Trophoblast cell (in vitro differentiated cells and primary cell): ENCODE results near the gene GNAI1.
A peak's percentile ranks its signal among the peaks of the same experiment; 100 is the strongest.

Source experiments
- DNase-seq, 2 donors: peaks; one replicate each; pipeline ENCODE4 v3.0.0-alpha.2; 2016
- H2AFZ ChIP-seq: 2 replicates; pipeline ENCODE4 v1.6.1; 2013; ENCODE audit warnings: low read length, moderate library complexity, mild to moderate bottlenecking; ENCODE audit not compliant: insufficient read depth, poor library complexity
- H2AK5ac ChIP-seq: 2 replicates; pipeline ENCODE4 v1.6.1; 2013; ENCODE audit warnings: mild to moderate bottlenecking, low read length
- H2BK120ac ChIP-seq: 2 replicates; pipeline ENCODE4 v1.6.1; 2013; ENCODE audit warnings: low read length, mild to moderate bottlenecking, moderate library complexity; ENCODE audit not compliant: insufficient read depth, poor library complexity
- H2BK12ac ChIP-seq: 2 replicates; pipeline ENCODE4 v1.6.1; 2013; ENCODE audit warnings: mild to moderate bottlenecking, low read length, moderate library complexity
- H2BK5ac ChIP-seq: 2 replicates; pipeline ENCODE4 v1.6.1; 2013; ENCODE audit warnings: low read length, low read depth, moderate library complexity, mild to moderate bottlenecking; ENCODE audit not compliant: poor library complexity
- H3K14ac ChIP-seq: 2 replicates; pipeline ENCODE4 v1.6.1; 2013; ENCODE audit warnings: mild to moderate bottlenecking, low read length
- H3K18ac ChIP-seq: 2 replicates; pipeline ENCODE4 v1.6.1; 2013; ENCODE audit warnings: mild to moderate bottlenecking, low read length
- H3K23ac ChIP-seq: 2 replicates; pipeline ENCODE4 v1.6.1; 2013; ENCODE audit warnings: low read length
- H3K27ac ChIP-seq: 2 replicates; pipeline ENCODE4 v1.5.1; 2013; ENCODE audit warnings: low read depth, mild to moderate bottlenecking, inconsistent platforms, low read length, moderate library complexity
- H3K27me3 ChIP-seq: 2 replicates; pipeline ENCODE4 v1.6.1; 2013; ENCODE audit warnings: inconsistent platforms, mild to moderate bottlenecking, low read length, moderate library complexity; ENCODE audit not compliant: insufficient read depth
- H3K36me3 ChIP-seq, 2 experiments: 1 replicate in 1 of 2; 2 replicates in 1 of 2; pipeline ENCODE4 v1.6.1; 2013; ENCODE audit warnings: low read length in 2 of 2, mild to moderate bottlenecking in 2 of 2, moderate library complexity in 1 of 2; ENCODE audit not compliant: insufficient read depth in 2 of 2, control insufficient read depth in 1 of 2
- H3K4ac ChIP-seq: 2 replicates; pipeline ENCODE4 v1.6.1; 2013; ENCODE audit warnings: low read depth, mild to moderate bottlenecking, low read length, moderate library complexity
- H3K4me1 ChIP-seq, 2 experiments: 1 replicate in 1 of 2; 2 replicates in 1 of 2; pipeline ENCODE4 v1.6.1; 2013; ENCODE audit warnings: low read length in 2 of 2, mild to moderate bottlenecking in 2 of 2, moderate library complexity in 1 of 2; ENCODE audit not compliant: insufficient read depth in 2 of 2, control insufficient read depth in 1 of 2
- H3K4me2 ChIP-seq: 2 replicates; pipeline ENCODE4 v1.6.1; 2013; ENCODE audit warnings: inconsistent platforms, mild to moderate bottlenecking, low read length, moderate library complexity
- H3K4me3 ChIP-seq: 2 replicates; pipeline ENCODE4 v1.5.1; 2013; ENCODE audit warnings: mild to moderate bottlenecking, low read depth, low read length, inconsistent platforms
- H3K79me1 ChIP-seq: one replicate; pipeline ENCODE4 v1.6.1; 2013; ENCODE audit warnings: low read length
- H3K79me2 ChIP-seq: 2 replicates; pipeline ENCODE4 v1.6.1; 2013; ENCODE audit warnings: low read length, mild to moderate bottlenecking; ENCODE audit not compliant: control insufficient read depth, insufficient read depth, poor library complexity
- H3K9ac ChIP-seq: 2 replicates; pipeline ENCODE4 v1.6.1; 2013; ENCODE audit warnings: mild to moderate bottlenecking, low read length
- H3K9me3 ChIP-seq: 2 replicates; pipeline ENCODE4 v1.6.1; 2013; ENCODE audit warnings: low read depth, mild to moderate bottlenecking, control low read depth, inconsistent platforms, low read length; ENCODE audit not compliant: insufficient read depth
- H4K12ac ChIP-seq: 2 replicates; pipeline ENCODE4 v1.6.1; 2013; ENCODE audit warnings: low read depth, mild to moderate bottlenecking, low read length, moderate library complexity
- H4K8ac ChIP-seq: 2 replicates; pipeline ENCODE4 v1.6.1; 2013; ENCODE audit warnings: low read depth, mild to moderate bottlenecking, low read length, moderate library complexity
- H4K91ac ChIP-seq: one replicate; pipeline ENCODE4 v1.6.1; 2013; ENCODE audit warnings: low read depth, mild to moderate bottlenecking, low read length, moderate library complexity
- WGBS: extraction: QIAGEN DNeasy Blood & Tissue Kit; methylation state at CpG from one replicate; pipeline ENCODE4 v1.1.7; 2013; ENCODE audit warnings: missing lambda C conversion rate; ENCODE audit not compliant: insufficient read length, insufficient coverage; ENCODE audit errors: extremely low coverage; 5-methylcytosine and 5-hydroxymethylcytosine counted together

Gene GNAI1

DNA sequence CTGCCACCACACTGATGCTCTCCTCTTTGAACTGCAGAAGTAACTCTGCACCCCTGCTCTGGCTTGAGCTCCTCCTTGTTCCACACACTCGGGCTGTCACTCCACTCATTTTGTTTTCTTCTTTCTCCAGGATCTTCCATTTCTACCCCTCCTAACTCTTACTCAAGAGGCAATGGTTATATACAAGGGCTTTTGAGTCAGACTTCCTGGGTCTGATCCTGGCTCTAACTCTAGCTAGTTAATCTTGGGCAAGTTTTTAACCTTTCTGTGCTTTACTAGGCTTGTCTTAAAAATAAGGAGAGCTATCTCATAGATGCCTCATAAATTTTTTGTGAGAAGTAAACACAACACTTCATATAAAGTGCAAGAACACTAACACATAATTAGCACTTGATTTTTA, 45.3 kb upstream of the GNAI1 start:
- Histone ChIP-seq H4K91ac (no peak overlapping the region), H3K27ac (no peak overlapping the region), H2BK12ac (peak overlapping the region; percentile 40), H3K27me3 (no peaks in the 10 kb centered on the region), H2BK5ac (no peak overlapping the region), H3K79me1 (no peaks in the 10 kb centered on the region), H4K8ac (peak overlapping the region; percentile 60), H2AFZ (no peak overlapping the region), H3K36me3 (no peaks in the 10 kb centered on the region), H2BK120ac (no peak overlapping the region), H3K9ac (no peak overlapping the region), H3K4me3 (no peak overlapping the region), H4K12ac (no peak overlapping the region), H2AK5ac (no peak overlapping the region), H3K4ac (no peak overlapping the region), H3K18ac (no peak overlapping the region), H3K14ac (peak overlapping the region; percentile 66), H3K79me2 (no peaks in the 10 kb centered on the region), H3K23ac (no peak overlapping the region), H3K9me3 (no peaks in the 10 kb centered on the region), H3K4me2 (no peak overlapping the region), H3K4me1 (peaks cover 0 to 9% of the 10 kb centered on the region in 2 experiments)
- DNase-seq, result peak in 1 of 2 donors; percentile 33
- WGBS, result no CpG with 5 or more reads among the region's 1 CpG

GRCh38 chr7:80093349-80093748, 41.3 kb upstream of the GNAI1 start:
- Histone ChIP-seq H3K4me2 (no peak overlapping the region), H4K91ac (no peak overlapping the region), H4K8ac (no peak overlapping the region), H4K12ac (no peak overlapping the region), H2BK5ac (no peak overlapping the region), H2AFZ (no peak overlapping the region), H3K23ac (no peak overlapping the region), H3K4me3 (no peak overlapping the region), H3K79me2 (no peaks in the 10 kb centered on the region), H3K36me3 (no peaks in the 10 kb centered on the region), H3K9me3 (no peaks in the 10 kb centered on the region), H3K27ac (no peak overlapping the region), H2BK120ac (no peak overlapping the region), H3K9ac (no peak overlapping the region), H3K4ac (no peak overlapping the region), H3K18ac (no peak overlapping the region), H3K4me1 (peaks cover 0 to 4% of the 10 kb centered on the region in 2 experiments), H2AK5ac (no peak overlapping the region), H2BK12ac (no peak overlapping the region), H3K79me1 (no peaks in the 10 kb centered on the region), H3K14ac (no peak overlapping the region), H3K27me3 (no peaks in the 10 kb centered on the region)
- no CpG with 5 or more reads among the region's 2 CpGs for whole genome bisulfite sequencing
- DNase-seq, result no peak

GRCh38 chr7:80095545-80095944, 39.1 kb upstream of the GNAI1 start:
- Histone ChIP-seq H4K12ac (no peak overlapping the region), H3K79me2 (no peaks in the 10 kb centered on the region), H4K8ac (no peak overlapping the region), H2AFZ (no peak overlapping the region), H3K9ac (no peak overlapping the region), H3K9me3 (no peaks in the 10 kb centered on the region), H3K23ac (no peak overlapping the region), H2BK12ac (no peak overlapping the region), H3K14ac (no peak overlapping the region), H3K4me3 (no peak overlapping the region), H3K27ac (no peak overlapping the region), H2AK5ac (no peak overlapping the region), H3K79me1 (no peaks in the 10 kb centered on the region), H3K4me1 (no peaks in the 10 kb centered on the region), H3K27me3 (no peaks in the 10 kb centered on the region), H3K18ac (no peak overlapping the region), H4K91ac (no peak overlapping the region), H3K4me2 (no peak overlapping the region), H2BK5ac (no peak overlapping the region), H2BK120ac (no peak overlapping the region), H3K36me3 (no peaks in the 10 kb centered on the region), H3K4ac (no peak overlapping the region)
- DNase-seq, result peak in 1 of 2 donors; percentile 47
- WGBS, result no CpG with 5 or more reads among the region's 1 CpG

DNA sequence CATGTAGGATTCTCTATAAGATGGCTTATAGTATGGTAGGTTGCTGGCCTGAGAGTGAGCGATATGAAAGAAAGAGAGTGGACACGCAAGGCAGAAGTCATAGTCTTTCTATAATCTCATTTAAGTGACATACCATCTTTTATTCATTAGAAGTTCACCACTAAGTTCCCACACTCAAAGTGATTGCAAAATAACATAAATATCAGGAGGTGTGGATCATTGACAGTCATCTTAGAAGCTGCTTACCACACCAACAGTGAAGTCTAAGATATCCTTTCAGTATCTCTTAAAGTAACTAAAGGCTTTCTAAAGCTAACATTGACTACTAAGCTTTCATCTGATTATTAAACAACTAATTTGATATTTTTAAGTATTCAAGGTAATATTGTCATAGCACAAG, 36.9 kb upstream of the GNAI1 start:
- Histone ChIP-seq H3K4me2 (no peak overlapping the region), H2BK120ac (no peak overlapping the region), H3K79me1 (no peaks in the 10 kb centered on the region), H3K23ac (no peak overlapping the region), H3K14ac (no peak overlapping the region), H3K79me2 (no peaks in the 10 kb centered on the region), H4K91ac (no peak overlapping the region), H4K8ac (no peak overlapping the region), H2BK5ac (no peak overlapping the region), H3K27ac (no peak overlapping the region), H3K9ac (no peak overlapping the region), H3K4ac (no peak overlapping the region), H3K4me3 (no peak overlapping the region), H4K12ac (no peak overlapping the region), H3K9me3 (no peaks in the 10 kb centered on the region), H2AFZ (no peak overlapping the region), H3K4me1 (no peaks in the 10 kb centered on the region), H2BK12ac (no peak overlapping the region), H2AK5ac (no peak overlapping the region), H3K18ac (no peak overlapping the region), H3K27me3 (no peaks in the 10 kb centered on the region), H3K36me3 (no peaks in the 10 kb centered on the region)
- no peak for DNase-seq
- no CpG with 5 or more reads among the region's 2 CpGs for WGBS
